MM.1S (cell line): ENCODE results near the gene XPR1.

Experiments used
- DNase-seq: peaks from one replicate; pipeline ENCODE4 v3.0.0-alpha.2; 2015
- H2AFZ ChIP-seq: fragments of 300-600 bp; sonication (generic); 2 replicates; pipeline ENCODE4 v1.6.0; 2016; ENCODE audit warnings: antibody characterized with exemption, low read length
- H3F3A ChIP-seq: fragments of 300-600 bp; sonication (generic); 2 replicates; pipeline ENCODE4 v1.6.1; 2016; ENCODE audit warnings: mild to moderate bottlenecking, antibody characterized with exemption, low read length, moderate library complexity, mixed read lengths; ENCODE audit not compliant: insufficient read depth
- H3K27ac ChIP-seq: fragments of 300-600 bp; sonication (generic); 2 replicates; pipeline ENCODE4 v1.5.1; 2016; ENCODE audit warnings: mild to moderate bottlenecking, low read length
- H3K27me3 ChIP-seq: fragments of 300-600 bp; sonication (generic); replicated peaks from 2 replicates; pipeline ENCODE4 v1.6.0; 2016; ENCODE audit warnings: low read length; ENCODE audit not compliant: insufficient read depth
- H3K36me3 ChIP-seq: fragments of 300-600 bp; sonication (generic); replicated peaks from 2 replicates; pipeline ENCODE4 v1.6.1; 2016; ENCODE audit warnings: mild to moderate bottlenecking, low read length, mixed read lengths; ENCODE audit not compliant: insufficient read depth
- H3K4me1 ChIP-seq: fragments of 300-600 bp; sonication (generic); 2 replicates; pipeline ENCODE4 v1.6.1; 2016; ENCODE audit warnings: low read length, mixed read lengths
- H3K4me2 ChIP-seq: fragments of 300-600 bp; sonication (generic); 2 replicates; pipeline ENCODE4 v1.6.0; 2016; ENCODE audit warnings: low read depth, low read length
- H3K4me3 ChIP-seq: fragments of 300-600 bp; sonication (generic); 2 replicates; pipeline ENCODE4 v1.5.1; 2016; ENCODE audit warnings: low read length, mixed read lengths
- H3K79me2 ChIP-seq: fragments of 300-600 bp; sonication (generic); 2 replicates; pipeline ENCODE4 v1.6.1; 2016; ENCODE audit warnings: mixed run types, low read length, mixed read lengths
- H3K9ac ChIP-seq: fragments of 300-600 bp; sonication (generic); 2 replicates; pipeline ENCODE4 v1.6.1; 2016; ENCODE audit warnings: low read length, mixed read lengths
- H3K9me2 ChIP-seq: fragments of 300-600 bp; sonication (generic); replicated peaks from 2 replicates; pipeline ENCODE4 v1.6.1; 2016; ENCODE audit warnings: mild to moderate bottlenecking, low read length, mixed read lengths; ENCODE audit not compliant: insufficient read depth
- H3K9me3 ChIP-seq: fragments of 300-600 bp; sonication (generic); replicated peaks from 2 replicates; pipeline ENCODE4 v1.6.1; 2016; ENCODE audit warnings: mild to moderate bottlenecking, low read length, mixed read lengths; ENCODE audit not compliant: insufficient read depth
- H4K20me1 ChIP-seq: fragments of 300-600 bp; sonication (generic); 2 replicates; pipeline ENCODE4 v1.6.1; 2016; ENCODE audit warnings: mild to moderate bottlenecking, low read length, moderate library complexity, mixed read lengths; ENCODE audit not compliant: insufficient read depth
- CTCF ChIP-seq: fragments of 300-600 bp; sonication (generic); IDR thresholded peaks from 2 replicates; pipeline ENCODE4 v1.5.1; 2016; ENCODE audit warnings: antibody characterized with exemption, low read length, mixed read lengths
- EZH2 ChIP-seq: fragments of 300-600 bp; sonication (generic); optimal IDR thresholded peaks from 2 replicates; pipeline ENCODE3; 2017; ENCODE audit warnings: low read depth, mild to moderate bottlenecking, antibody characterized with exemption, low read length, mixed read lengths
- EZH2phosphoT487 ChIP-seq: fragments of 300-600 bp; sonication (generic); IDR thresholded peaks from 2 replicates; pipeline ENCODE4 v1.6.1; 2018; ENCODE audit warnings: antibody characterized with exemption, low read length

The XPR1 gene

DNA sequence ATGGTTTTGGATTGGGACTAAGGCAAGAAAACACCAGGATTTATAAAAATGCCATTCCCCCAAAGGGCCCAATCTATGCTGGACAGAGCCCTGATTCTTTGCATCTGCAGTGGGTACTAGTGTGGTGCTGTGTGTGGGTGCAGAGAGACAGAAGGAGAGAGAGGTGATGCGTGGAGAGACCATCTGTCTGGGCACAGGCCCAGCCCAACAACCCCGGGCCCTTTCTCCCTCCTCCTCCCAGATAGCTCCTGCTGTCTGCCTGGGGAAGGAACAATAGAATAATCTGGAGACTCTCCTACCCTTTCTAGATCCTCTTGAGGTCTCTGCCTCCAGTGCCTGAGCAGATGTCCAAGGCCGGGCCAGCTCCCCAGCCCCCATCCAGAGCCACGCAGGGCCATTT, 296.0 kb downstream of the XPR1 start:
- H2AFZ ChIP-seq = no peak overlapping the region
- TF ChIP-seq EZH2phosphoT487 = no peak
- TF ChIP-seq EZH2 = no peak
- TF ChIP-seq CTCF = no peak
- no peak overlapping the region for H3K4me3 ChIP-seq
- H3F3A ChIP-seq = no peaks in the 10 kb centered on the region
- no peak overlapping the region for H3K27ac ChIP-seq
- DNase-seq = no peak
- H3K27me3 ChIP-seq = no peaks in the 10 kb centered on the region
- H3K79me2 ChIP-seq = no peaks in the 10 kb centered on the region
- no peak overlapping the region for H3K4me2 ChIP-seq
- H4K20me1 ChIP-seq = no peaks in the 10 kb centered on the region
- no peaks in the 10 kb centered on the region for H3K9me3 ChIP-seq
- no peak overlapping the region for H3K9ac ChIP-seq
- no peaks in the 10 kb centered on the region for H3K9me2 ChIP-seq
- H3K4me1 ChIP-seq = no peaks in the 10 kb centered on the region
- no peaks in the 10 kb centered on the region for H3K36me3 ChIP-seq

DNA sequence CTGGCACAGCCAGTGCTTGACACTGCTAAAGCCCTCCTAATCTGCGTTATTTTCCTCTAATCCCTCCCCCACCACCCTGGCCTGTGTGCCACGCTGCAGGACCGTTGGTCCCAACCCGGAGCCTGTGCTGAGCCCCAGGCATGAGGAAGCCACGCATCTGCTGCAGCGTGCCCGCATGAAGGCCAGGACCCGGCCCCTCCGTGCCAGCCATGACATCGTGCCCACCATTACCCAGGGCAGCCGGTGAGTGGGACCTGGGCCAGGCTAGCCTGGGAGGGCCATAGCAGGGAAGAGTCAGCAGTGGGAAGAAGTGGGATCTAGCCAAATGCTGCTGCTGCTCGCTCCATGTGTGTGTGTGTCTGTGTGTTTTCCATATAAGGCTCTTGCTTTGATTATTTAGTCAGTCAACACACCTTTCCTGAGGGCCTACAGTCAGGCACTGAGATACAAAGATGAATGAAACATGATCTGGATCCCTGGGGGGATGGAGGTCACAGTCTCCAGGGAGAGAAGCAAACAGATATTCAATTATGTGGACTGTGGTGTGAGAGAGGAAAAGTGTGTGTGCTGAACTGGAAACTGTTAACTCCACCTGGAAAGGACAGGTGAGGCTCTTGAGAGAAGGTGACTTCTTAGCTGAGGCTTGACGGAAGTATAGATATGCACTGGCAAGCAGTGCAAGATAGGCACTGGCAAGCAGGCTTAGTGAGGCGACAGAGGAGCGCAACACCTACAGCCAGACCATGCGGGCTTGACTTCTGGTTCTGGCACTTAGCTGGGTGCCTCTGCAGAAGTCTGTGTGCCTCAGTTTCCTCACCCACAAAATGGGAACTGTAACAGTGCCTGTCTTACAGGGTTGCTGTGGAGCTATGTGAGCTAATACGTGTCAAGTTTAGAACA, 296.8 kb downstream of the XPR1 start:
- H3K4me1 ChIP-seq = no peaks in the 10 kb centered on the region
- no peak overlapping the region for H3K4me2 ChIP-seq
- H3K27ac ChIP-seq = no peak overlapping the region
- no peaks in the 10 kb centered on the region for H3K27me3 ChIP-seq
- no peaks in the 10 kb centered on the region for H4K20me1 ChIP-seq
- H3K36me3 ChIP-seq = no peaks in the 10 kb centered on the region
- no peaks in the 10 kb centered on the region for H3K79me2 ChIP-seq
- H3F3A ChIP-seq = no peaks in the 10 kb centered on the region
- no peaks in the 10 kb centered on the region for H3K9me2 ChIP-seq
- TF ChIP-seq EZH2 (no peak), EZH2phosphoT487 (no peak)
- H3K9me3 ChIP-seq = no peaks in the 10 kb centered on the region
- no peak overlapping the region for H3K4me3 ChIP-seq
- DNase-seq = no peak
- H3K9ac ChIP-seq = no peak overlapping the region
- no peak overlapping the region for H2AFZ ChIP-seq

GRCh38 chr1:180929389-180929788, 297.6 kb downstream of the XPR1 start:
- DNase-seq = no peak
- no peak for TF ChIP-seq EZH2phosphoT487
- TF ChIP-seq EZH2 = no peak
- TF ChIP-seq CTCF = no peak
- H3K4me3 ChIP-seq = no peak overlapping the region
- no peak overlapping the region for H3K9ac ChIP-seq
- H3K27ac ChIP-seq = no peak overlapping the region
- H3K27me3 ChIP-seq = no peaks in the 10 kb centered on the region
- no peak overlapping the region for H2AFZ ChIP-seq
- no peaks in the 10 kb centered on the region for H3K79me2 ChIP-seq
- no peaks in the 10 kb centered on the region for H3K9me3 ChIP-seq
- no peak overlapping the region for H3K4me2 ChIP-seq
- no peaks in the 10 kb centered on the region for H4K20me1 ChIP-seq
- H3F3A ChIP-seq = no peaks in the 10 kb centered on the region
- H3K36me3 ChIP-seq = no peaks in the 10 kb centered on the region
- H3K4me1 ChIP-seq = no peaks in the 10 kb centered on the region
- no peaks in the 10 kb centered on the region for H3K9me2 ChIP-seq

DNA sequence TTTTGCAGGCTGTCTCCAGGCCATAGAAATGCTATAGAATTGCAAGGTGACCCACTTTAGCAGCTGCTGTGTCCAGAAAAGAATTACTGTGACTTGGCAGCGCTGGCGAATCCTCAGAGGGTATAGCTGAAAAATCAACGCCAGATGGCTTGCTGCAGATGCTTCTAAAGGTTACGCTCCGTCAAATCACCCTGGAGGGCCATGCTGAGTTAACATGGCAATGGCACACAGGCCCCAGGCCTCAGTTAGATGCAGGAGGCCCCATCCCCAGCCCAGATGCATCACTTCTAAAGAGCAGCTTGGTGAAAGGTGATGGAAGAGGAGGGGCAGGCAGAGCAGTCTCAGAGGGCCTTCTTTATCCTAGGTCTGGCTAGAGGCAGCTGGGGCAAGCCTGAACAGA, 298.9 kb downstream of the XPR1 start:
- DNase-seq = no peak
- H3K9me2 ChIP-seq = no peaks in the 10 kb centered on the region
- H3K36me3 ChIP-seq = no peaks in the 10 kb centered on the region
- TF ChIP-seq EZH2phosphoT487 (no peak), CTCF (no peak), EZH2 (no peak)
- H3K27ac ChIP-seq = no peak overlapping the region
- no peak overlapping the region for H2AFZ ChIP-seq
- no peaks in the 10 kb centered on the region for H3K79me2 ChIP-seq
- no peaks in the 10 kb centered on the region for H3K9me3 ChIP-seq
- no peak overlapping the region for H3K4me2 ChIP-seq
- H3K27me3 ChIP-seq = no peaks in the 10 kb centered on the region
- H3K4me1 ChIP-seq = no peaks in the 10 kb centered on the region
- no peak overlapping the region for H3K9ac ChIP-seq
- H3K4me3 ChIP-seq = no peak overlapping the region
- no peaks in the 10 kb centered on the region for H4K20me1 ChIP-seq
- H3F3A ChIP-seq = no peaks in the 10 kb centered on the region
